PC-3 (cell line): ENCODE measurements around the gene SYNE1. TPM values are rescaled to one million over a fixed set of nuclear protein-coding genes. Genes with fewer than 3 reads are reported as not detected.
"Not testable (repeated sequence)": the region's sequence is repeated elsewhere in the genome, so short reads cannot be mapped to it uniquely, and the experiment has no call there.

ENCODE experiments used
- ATAC-seq: fragments of 200-7000 bp; cut with Tn5 transposase; 2 replicates; pipeline ENCODE4 v1.9.1; 2020; ENCODE audit warnings: mild to moderate bottlenecking, moderate library complexity
- BruUV-seq: library from RNA; stranded (reverse); fragments of 400-500 nt; replicated peaks from 2 replicates; lab custom pipeline; 2021; lab: Mats Ljungman, UMichigan
- CTCF ChIA-PET: fragments of 300-600 bp; sonication (Branson Sonifier 250); formaldehyde crosslinking; loops from one replicate; lab custom pipeline; 2022; ENCODE audit warnings: antibody characterized with exemption; lab: Charles Lee
- POLR2A ChIA-PET: fragments of 300-600 bp; sonication (Branson Sonifier 250); formaldehyde crosslinking; loops from one replicate; lab custom pipeline; 2022; ENCODE audit warnings: antibody characterized with exemption; ENCODE audit not compliant: unreplicated experiment; lab: Charles Lee
- DNase-seq: peaks from one replicate; pipeline ENCODE4 v3.0.0-alpha.2; 2015
- H2AFZ ChIP-seq: fragments of 300-600 bp; sonication (generic); 2 replicates; pipeline ENCODE4 v1.6.0; 2016; ENCODE audit warnings: antibody characterized with exemption, low read length
- H3F3A ChIP-seq: fragments of 300-600 bp; sonication (generic); one replicate; pipeline ENCODE4 v1.6.0; 2017; ENCODE audit warnings: antibody characterized with exemption, low read length, control low read depth, mild to moderate bottlenecking; ENCODE audit not compliant: unreplicated experiment
- H3K27ac ChIP-seq: fragments of 300-600 bp; sonication (generic); 2 replicates; pipeline ENCODE4 v1.5.1; 2016; ENCODE audit warnings: mild to moderate bottlenecking, low read length
- H3K27me3 ChIP-seq: fragments of 300-600 bp; sonication (generic); 2 replicates; pipeline ENCODE4 v1.6.1; 2016; ENCODE audit warnings: low read length, mixed read lengths
- H3K36me3 ChIP-seq: fragments of 300-600 bp; sonication (generic); 2 replicates; pipeline ENCODE4 v1.6.1; 2016; ENCODE audit warnings: low read depth, mixed run types, low read length, mixed read lengths
- H3K4me1 ChIP-seq: fragments of 300-600 bp; sonication (generic); 2 replicates; pipeline ENCODE4 v1.5.1; 2016; ENCODE audit warnings: low read length; ENCODE audit not compliant: insufficient read depth
- H3K4me2 ChIP-seq: fragments of 300-600 bp; sonication (generic); 2 replicates; pipeline ENCODE4 v1.6.0; 2016; ENCODE audit warnings: low read length
- H3K4me3 ChIP-seq: fragments of 300-600 bp; sonication (generic); 2 replicates; pipeline ENCODE4 v1.5.1; 2016; ENCODE audit warnings: mild to moderate bottlenecking, low read length, mixed read lengths
- H3K79me2 ChIP-seq: fragments of 300-600 bp; sonication (generic); 2 replicates; pipeline ENCODE4 v1.6.1; 2017; ENCODE audit warnings: low read length, mixed read lengths
- H3K9ac ChIP-seq: fragments of 300-600 bp; sonication (generic); 2 replicates; pipeline ENCODE4 v1.6.0; 2016; ENCODE audit warnings: mild to moderate bottlenecking, low read length
- H3K9me2 ChIP-seq: fragments of 300-600 bp; sonication (generic); replicated peaks from 2 replicates; pipeline ENCODE4 v1.6.1; 2016; ENCODE audit warnings: mixed run types, low read length, mixed read lengths
- H3K9me3 ChIP-seq: fragments of 300-600 bp; sonication (generic); 2 replicates; pipeline ENCODE4 v1.6.1; 2016; ENCODE audit warnings: low read length, mixed read lengths
- H4K20me1 ChIP-seq: fragments of 300-600 bp; sonication (generic); 2 replicates; pipeline ENCODE4 v1.6.1; 2016; ENCODE audit warnings: low read length, mixed read lengths
- EZH2 ChIP-seq: fragments of 300-600 bp; sonication (generic); IDR thresholded peaks from one replicate; pipeline ENCODE4 v1.6.1; 2017; ENCODE audit warnings: antibody characterized with exemption, mild to moderate bottlenecking, low read length; ENCODE audit not compliant: unreplicated experiment
- EZH2phosphoT487 ChIP-seq: fragments of 300-600 bp; sonication (generic); IDR thresholded peaks from 2 replicates; pipeline ENCODE4 v1.6.1; 2018; ENCODE audit warnings: mild to moderate bottlenecking, antibody characterized with exemption, low read length, borderline replicate concordance
- intact Hi-C: fragments of 100-400 bp; cut with micrococcal nuclease; formaldehyde crosslinking; loops from 2 replicates; pipeline ENCODE4 v1.9.0; 2023
- total RNA-seq: library from RNA; depleted of rRNA; stranded (reverse); fragments of >200 nt; gene quantifications from 2 replicates; pipeline ENCODE4 v1.2.3, GENCODE V29; 2014
- TF ChIP-seq, protein P1 (sequence below): fragments of 300-600 bp; sonication (generic); conservative IDR thresholded peaks from 2 replicates; pipeline ENCODE4 v1.5.1; 2017; ENCODE audit warnings: antibody characterized with exemption, low read depth, mild to moderate bottlenecking, low read length

Gene SYNE1
- total RNA-seq, 1 experiment from 2014 or later, result 16.7 TPM

DNA sequence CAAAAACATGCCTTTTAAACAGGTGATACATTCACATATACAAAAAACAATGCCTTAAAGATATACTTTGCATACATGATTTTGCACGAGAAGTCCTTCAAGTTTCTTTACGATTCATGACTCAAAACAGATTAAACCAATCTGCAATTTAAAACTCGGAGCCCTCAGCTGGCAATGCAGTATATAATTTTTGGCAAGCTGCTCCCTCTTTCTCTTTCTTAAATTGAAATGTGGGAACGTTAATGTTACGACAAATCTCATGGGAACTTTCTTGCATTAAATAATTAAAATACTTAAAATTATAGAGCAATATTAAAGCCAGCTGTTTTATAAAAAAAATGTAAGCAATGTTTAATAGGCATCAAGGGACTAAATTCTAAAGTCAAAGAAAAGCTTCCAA is 495.1 kb downstream of the SYNE1 start:
- ChIA-PET POLR2A (no interaction called here), CTCF (interaction anchor here (0.7 kb wide), 1 partner anchor 376 kb away, joined by 3 read pairs; no protein-coding TSS in a partner anchor)
- Histone ChIP-seq H3K4me3 (no peak overlapping the region), H3K4me2 (no peak overlapping the region), H3K79me2 (no peaks in the 10 kb centered on the region), H2AFZ (no peak overlapping the region), H3K9me2 (no peaks in the 10 kb centered on the region), H4K20me1 (no peaks in the 10 kb centered on the region), H3F3A (no peaks in the 10 kb centered on the region), H3K4me1 (no peaks in the 10 kb centered on the region), H3K27me3 (no peaks in the 10 kb centered on the region), H3K9ac (no peak overlapping the region), H3K36me3 (no peaks in the 10 kb centered on the region), H3K9me3 (no peaks in the 10 kb centered on the region), H3K27ac (no peak overlapping the region)
- TF ChIP-seq, protein P1, sequence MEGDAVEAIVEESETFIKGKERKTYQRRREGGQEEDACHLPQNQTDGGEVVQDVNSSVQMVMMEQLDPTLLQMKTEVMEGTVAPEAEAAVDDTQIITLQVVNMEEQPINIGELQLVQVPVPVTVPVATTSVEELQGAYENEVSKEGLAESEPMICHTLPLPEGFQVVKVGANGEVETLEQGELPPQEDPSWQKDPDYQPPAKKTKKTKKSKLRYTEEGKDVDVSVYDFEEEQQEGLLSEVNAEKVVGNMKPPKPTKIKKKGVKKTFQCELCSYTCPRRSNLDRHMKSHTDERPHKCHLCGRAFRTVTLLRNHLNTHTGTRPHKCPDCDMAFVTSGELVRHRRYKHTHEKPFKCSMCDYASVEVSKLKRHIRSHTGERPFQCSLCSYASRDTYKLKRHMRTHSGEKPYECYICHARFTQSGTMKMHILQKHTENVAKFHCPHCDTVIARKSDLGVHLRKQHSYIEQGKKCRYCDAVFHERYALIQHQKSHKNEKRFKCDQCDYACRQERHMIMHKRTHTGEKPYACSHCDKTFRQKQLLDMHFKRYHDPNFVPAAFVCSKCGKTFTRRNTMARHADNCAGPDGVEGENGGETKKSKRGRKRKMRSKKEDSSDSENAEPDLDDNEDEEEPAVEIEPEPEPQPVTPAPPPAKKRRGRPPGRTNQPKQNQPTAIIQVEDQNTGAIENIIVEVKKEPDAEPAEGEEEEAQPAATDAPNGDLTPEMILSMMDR, result no peak
- no peak for TF ChIP-seq EZH2phosphoT487
- no peak for TF ChIP-seq EZH2
- ATAC-seq (no peak), DNase-seq (no peak)
- no TSS peak for BruUV-seq
- intact Hi-C loops, result no loop called here

DNA sequence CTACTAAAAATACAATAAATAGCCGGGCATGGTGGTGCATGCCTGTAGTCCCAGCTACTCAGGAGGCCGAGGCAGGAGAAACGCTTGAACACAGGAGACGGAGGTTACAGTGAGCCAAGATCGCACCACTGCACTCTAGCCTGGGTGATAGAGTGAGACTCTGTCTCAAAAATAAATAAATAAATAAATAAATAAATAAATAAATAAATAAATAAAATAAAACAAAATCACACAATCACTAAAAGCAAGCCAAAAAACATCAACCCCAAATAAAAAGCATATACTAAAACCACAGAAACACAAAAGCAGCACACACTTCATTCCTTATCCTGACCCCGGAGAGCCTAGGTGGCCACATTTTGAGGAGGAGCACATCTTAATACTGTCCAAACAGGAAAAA is 498.8 kb downstream of the SYNE1 start:
- H3K4me2 ChIP-seq, POLR2A ChIA-PET, H3K27ac ChIP-seq, H2AFZ ChIP-seq, H3K9ac ChIP-seq, H3K4me3 ChIP-seq, H3F3A ChIP-seq, ATAC-seq, CTCF ChIA-PET, H3K36me3 ChIP-seq, H4K20me1 ChIP-seq, intact Hi-C loops, H3K9me2 ChIP-seq, H3K9me3 ChIP-seq, H3K27me3 ChIP-seq, H3K79me2 ChIP-seq, DNase-seq, BruUV-seq: not testable (repeated sequence)
- peaks cover 14% of the 10 kb centered on the region for H3K4me1 ChIP-seq

DNA sequence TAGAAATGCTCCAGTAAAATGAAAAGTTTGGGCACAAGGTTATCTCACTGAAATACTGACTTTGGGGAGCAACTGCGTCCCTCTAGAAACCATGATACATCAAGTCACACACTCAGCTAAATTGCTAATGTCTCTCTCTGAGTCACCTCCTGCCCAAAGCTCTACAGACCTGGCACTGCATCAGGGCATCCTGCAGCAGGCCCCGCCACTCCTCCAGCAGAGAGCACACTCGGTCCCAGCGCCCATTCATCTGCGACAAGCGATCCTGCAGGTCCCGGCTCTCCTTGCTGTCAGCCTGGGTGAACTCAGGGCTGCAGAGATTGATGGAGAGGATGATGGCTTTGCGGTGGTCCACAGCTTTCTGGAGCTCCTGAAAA is 500.7 kb downstream of the SYNE1 start:
- TF ChIP-seq, protein P1, result peak; percentile 41; the same call in 1 of the 2 replicates
- TF ChIP-seq EZH2 (no peak), EZH2phosphoT487 (no peak)
- peaks cover 14% of the 10 kb centered on the region for H3K4me1 ChIP-seq
- H3K79me2 ChIP-seq, result no peaks in the 10 kb centered on the region
- H2AFZ ChIP-seq, result peak overlapping the region; percentile 69
- no peaks in the 10 kb centered on the region for H3K27me3 ChIP-seq
- H3K9me3 ChIP-seq, result no peaks in the 10 kb centered on the region
- H3F3A ChIP-seq, result no peaks in the 10 kb centered on the region
- peak; percentile 98 for ATAC-seq
- intact Hi-C loops, result loop anchor here (2.0 kb wide), 2 partner anchors 72 to 138 kb away; no protein-coding TSS in a partner anchor
- DNase-seq, result peak; percentile 85
- H3K27ac ChIP-seq, result peak overlapping the region; percentile 86
- POLR2A ChIA-PET, result no interaction called here
- H3K4me2 ChIP-seq, result peak overlapping the region; percentile 68
- CTCF ChIA-PET, result no interaction called here
- no peaks in the 10 kb centered on the region for H3K36me3 ChIP-seq
- H3K9me2 ChIP-seq, result no peaks in the 10 kb centered on the region
- peak overlapping the region; percentile 18; the same call in 1 of the 2 replicates for H3K4me3 ChIP-seq
- H3K9ac ChIP-seq, result no peak overlapping the region
- no peaks in the 10 kb centered on the region for H4K20me1 ChIP-seq
- no TSS peak for BruUV-seq
